ENCODE results near the gene BAZ1B. TPM values are rescaled to one million over a fixed set of nuclear protein-coding genes. Genes with fewer than 3 reads are reported as not detected.
"Not testable (repeated sequence)": the region's sequence is repeated elsewhere in the genome, so short reads cannot be mapped to it uniquely, and the experiment has no call there.

BAZ1B gene
- polyA plus RNA-seq, 1 donor from 2014 or later: 35.0 TPM

DNA sequence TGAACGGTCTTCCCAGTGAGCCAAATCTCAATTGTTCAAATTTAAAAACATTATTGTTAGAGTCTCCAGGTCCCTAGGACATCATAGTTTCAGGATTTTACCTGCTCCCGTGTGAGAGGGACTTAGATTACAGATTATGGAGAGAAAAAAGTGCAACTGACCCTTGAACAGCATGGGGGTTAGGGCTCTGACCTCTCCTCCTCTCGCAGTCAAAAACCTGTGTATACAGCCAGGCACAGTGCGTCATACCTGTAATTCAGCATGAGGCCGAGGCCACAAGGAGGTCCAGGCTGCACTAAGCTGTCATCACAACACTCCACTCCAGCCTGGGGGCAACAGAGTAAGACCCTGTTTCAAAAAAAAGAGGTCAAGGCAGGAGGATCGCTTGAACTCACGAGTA is 25.5 kb downstream of the BAZ1B start:
- H4K20me1 ChIP-seq (ENCODE audit: insufficient read depth): no peaks in the 10 kb centered on the region

DNA sequence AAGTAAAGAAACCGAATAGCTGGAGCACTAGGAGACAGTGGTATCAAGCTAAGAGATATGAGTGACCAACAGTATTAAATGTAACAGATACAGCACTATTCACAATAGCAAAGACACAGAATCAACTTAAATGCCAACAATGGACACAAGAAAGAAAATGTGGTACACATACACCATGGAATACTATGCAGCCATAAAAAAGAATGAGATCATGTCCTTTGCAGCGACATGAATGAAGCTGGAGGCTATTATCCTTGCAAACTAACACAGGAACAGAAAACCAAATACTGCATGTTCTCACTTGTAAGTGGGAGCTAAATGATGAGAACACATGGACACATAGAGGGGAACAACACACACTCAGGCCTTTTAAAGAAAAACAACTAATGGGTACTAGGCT is 26.6 kb downstream of the BAZ1B start:
- H2AFZ ChIP-seq (ENCODE audit: low read depth, low read length); H3K9me2 ChIP-seq (ENCODE audit: insufficient read depth, low read length); H3K36me3 ChIP-seq (ENCODE audit: insufficient read depth, low read length); H3K4me3 ChIP-seq (ENCODE audit: low read length); H4K20me1 ChIP-seq (ENCODE audit: insufficient read depth); H3K27ac ChIP-seq (ENCODE audit: low read length); H3K9ac ChIP-seq (ENCODE audit: low read length); H3K4me2 ChIP-seq (ENCODE audit: low read length); H3K27me3 ChIP-seq (ENCODE audit: insufficient read depth, low read depth, low read length); H3F3A ChIP-seq (ENCODE audit: insufficient read depth, low read length, poor library complexity, severe bottlenecking); H3K9me3 ChIP-seq (ENCODE audit: low read length): not testable (repeated sequence)
- H3K79me2 ChIP-seq (replicated peaks; ENCODE audit: insufficient read depth, low read length): peaks cover 10% of the 10 kb centered on the region

More for the DNA sequence above, 25.5 kb downstream of the BAZ1B start:
- Histone ChIP-seq H2AFZ (ENCODE audit: low read depth, low read length) (no peak overlapping the region), H3K9me3 (ENCODE audit: low read length) (no peaks in the 10 kb centered on the region), H3K4me3 (ENCODE audit: low read length) (no peak overlapping the region), H3K4me2 (ENCODE audit: low read length) (no peak overlapping the region), H3K36me3 (ENCODE audit: insufficient read depth, low read length) (peaks cover 6% of the 10 kb centered on the region), H3K9me2 (ENCODE audit: insufficient read depth, low read length) (no peaks in the 10 kb centered on the region), H3K9ac (ENCODE audit: low read length) (no peak overlapping the region), H3K79me2 (replicated peaks; ENCODE audit: insufficient read depth, low read length) (peaks cover 10% of the 10 kb centered on the region), H3K27ac (ENCODE audit: low read length) (no peak overlapping the region), H3F3A (ENCODE audit: insufficient read depth, low read length, poor library complexity, severe bottlenecking) (no peaks in the 10 kb centered on the region), H3K27me3 (ENCODE audit: insufficient read depth, low read depth, low read length) (no peaks in the 10 kb centered on the region)
- no peak for TF ChIP-seq TAF1 (IDR thresholded peaks at IDR 0.05; ENCODE audit: low read depth)
- no peak for TF ChIP-seq POLR2AphosphoS5 (IDR thresholded peaks at IDR 0.05)
- TF ChIP-seq EP300 (conservative IDR thresholded peaks at IDR 0.05; ENCODE audit: poor library complexity, severe bottlenecking): no peak
- TF ChIP-seq, protein P1, sequence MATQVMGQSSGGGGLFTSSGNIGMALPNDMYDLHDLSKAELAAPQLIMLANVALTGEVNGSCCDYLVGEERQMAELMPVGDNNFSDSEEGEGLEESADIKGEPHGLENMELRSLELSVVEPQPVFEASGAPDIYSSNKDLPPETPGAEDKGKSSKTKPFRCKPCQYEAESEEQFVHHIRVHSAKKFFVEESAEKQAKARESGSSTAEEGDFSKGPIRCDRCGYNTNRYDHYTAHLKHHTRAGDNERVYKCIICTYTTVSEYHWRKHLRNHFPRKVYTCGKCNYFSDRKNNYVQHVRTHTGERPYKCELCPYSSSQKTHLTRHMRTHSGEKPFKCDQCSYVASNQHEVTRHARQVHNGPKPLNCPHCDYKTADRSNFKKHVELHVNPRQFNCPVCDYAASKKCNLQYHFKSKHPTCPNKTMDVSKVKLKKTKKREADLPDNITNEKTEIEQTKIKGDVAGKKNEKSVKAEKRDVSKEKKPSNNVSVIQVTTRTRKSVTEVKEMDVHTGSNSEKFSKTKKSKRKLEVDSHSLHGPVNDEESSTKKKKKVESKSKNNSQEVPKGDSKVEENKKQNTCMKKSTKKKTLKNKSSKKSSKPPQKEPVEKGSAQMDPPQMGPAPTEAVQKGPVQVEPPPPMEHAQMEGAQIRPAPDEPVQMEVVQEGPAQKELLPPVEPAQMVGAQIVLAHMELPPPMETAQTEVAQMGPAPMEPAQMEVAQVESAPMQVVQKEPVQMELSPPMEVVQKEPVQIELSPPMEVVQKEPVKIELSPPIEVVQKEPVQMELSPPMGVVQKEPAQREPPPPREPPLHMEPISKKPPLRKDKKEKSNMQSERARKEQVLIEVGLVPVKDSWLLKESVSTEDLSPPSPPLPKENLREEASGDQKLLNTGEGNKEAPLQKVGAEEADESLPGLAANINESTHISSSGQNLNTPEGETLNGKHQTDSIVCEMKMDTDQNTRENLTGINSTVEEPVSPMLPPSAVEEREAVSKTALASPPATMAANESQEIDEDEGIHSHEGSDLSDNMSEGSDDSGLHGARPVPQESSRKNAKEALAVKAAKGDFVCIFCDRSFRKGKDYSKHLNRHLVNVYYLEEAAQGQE (IDR thresholded peaks at IDR 0.05; ENCODE audit: borderline replicate concordance): no peak
- TF ChIP-seq, protein P2, sequence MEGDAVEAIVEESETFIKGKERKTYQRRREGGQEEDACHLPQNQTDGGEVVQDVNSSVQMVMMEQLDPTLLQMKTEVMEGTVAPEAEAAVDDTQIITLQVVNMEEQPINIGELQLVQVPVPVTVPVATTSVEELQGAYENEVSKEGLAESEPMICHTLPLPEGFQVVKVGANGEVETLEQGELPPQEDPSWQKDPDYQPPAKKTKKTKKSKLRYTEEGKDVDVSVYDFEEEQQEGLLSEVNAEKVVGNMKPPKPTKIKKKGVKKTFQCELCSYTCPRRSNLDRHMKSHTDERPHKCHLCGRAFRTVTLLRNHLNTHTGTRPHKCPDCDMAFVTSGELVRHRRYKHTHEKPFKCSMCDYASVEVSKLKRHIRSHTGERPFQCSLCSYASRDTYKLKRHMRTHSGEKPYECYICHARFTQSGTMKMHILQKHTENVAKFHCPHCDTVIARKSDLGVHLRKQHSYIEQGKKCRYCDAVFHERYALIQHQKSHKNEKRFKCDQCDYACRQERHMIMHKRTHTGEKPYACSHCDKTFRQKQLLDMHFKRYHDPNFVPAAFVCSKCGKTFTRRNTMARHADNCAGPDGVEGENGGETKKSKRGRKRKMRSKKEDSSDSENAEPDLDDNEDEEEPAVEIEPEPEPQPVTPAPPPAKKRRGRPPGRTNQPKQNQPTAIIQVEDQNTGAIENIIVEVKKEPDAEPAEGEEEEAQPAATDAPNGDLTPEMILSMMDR (IDR thresholded peaks at IDR 0.05; ENCODE audit: poor library complexity, severe bottlenecking): no peak
- TF ChIP-seq RAD21 (conservative IDR thresholded peaks at IDR 0.05): no peak
- TF ChIP-seq MXI1 (conservative IDR thresholded peaks at IDR 0.05; ENCODE audit: poor library complexity, severe bottlenecking): no peak
- no peak for TF ChIP-seq SMC3 (conservative IDR thresholded peaks at IDR 0.05; ENCODE audit: poor library complexity)
- no peak for TF ChIP-seq EZH2 (IDR thresholded peaks at IDR 0.05; ENCODE audit: borderline replicate concordance, insufficient read depth, low read length, poor library complexity, severe bottlenecking)

DNA sequence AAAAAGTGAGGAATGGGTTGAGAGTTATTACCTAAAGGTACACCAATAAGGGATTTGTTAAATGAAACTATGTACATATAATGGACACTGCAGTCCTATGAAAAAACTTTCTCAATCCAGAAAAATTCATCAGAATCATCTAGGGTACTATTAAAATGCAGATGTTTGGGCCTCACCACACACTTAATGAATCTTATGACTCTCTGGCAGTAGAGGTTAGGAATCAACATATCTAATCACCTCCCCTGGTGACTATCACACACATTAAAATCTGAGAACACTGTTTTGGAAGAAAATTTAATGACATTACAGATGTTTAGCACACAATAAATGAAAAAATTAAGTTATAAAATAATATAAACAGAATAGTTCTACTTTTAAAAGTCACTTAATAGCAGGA is 32.1 kb downstream of the BAZ1B start:
- Histone ChIP-seq H3K9me3 (ENCODE audit: low read length) (no peaks in the 10 kb centered on the region), H3K4me2 (ENCODE audit: low read length) (no peak overlapping the region), H3K79me2 (replicated peaks; ENCODE audit: insufficient read depth, low read length) (peaks cover 6% of the 10 kb centered on the region), H3F3A (ENCODE audit: insufficient read depth, low read length, poor library complexity, severe bottlenecking) (no peaks in the 10 kb centered on the region), H3K36me3 (ENCODE audit: insufficient read depth, low read length) (no peaks in the 10 kb centered on the region), H3K9me2 (ENCODE audit: insufficient read depth, low read length) (no peaks in the 10 kb centered on the region), H3K27ac (ENCODE audit: low read length) (no peak overlapping the region), H2AFZ (ENCODE audit: low read depth, low read length) (no peak overlapping the region), H3K9ac (ENCODE audit: low read length) (no peak overlapping the region), H3K4me3 (ENCODE audit: low read length) (no peak overlapping the region), H4K20me1 (ENCODE audit: insufficient read depth) (no peaks in the 10 kb centered on the region), H3K27me3 (ENCODE audit: insufficient read depth, low read depth, low read length) (no peaks in the 10 kb centered on the region)
- TF ChIP-seq EP300 (conservative IDR thresholded peaks at IDR 0.05; ENCODE audit: poor library complexity, severe bottlenecking) (no peak), SMC3 (conservative IDR thresholded peaks at IDR 0.05; ENCODE audit: poor library complexity) (no peak), RAD21 (conservative IDR thresholded peaks at IDR 0.05) (no peak), TAF1 (IDR thresholded peaks at IDR 0.05; ENCODE audit: low read depth) (no peak), POLR2AphosphoS5 (IDR thresholded peaks at IDR 0.05) (no peak), MXI1 (conservative IDR thresholded peaks at IDR 0.05; ENCODE audit: poor library complexity, severe bottlenecking) (no peak), EZH2 (IDR thresholded peaks at IDR 0.05; ENCODE audit: borderline replicate concordance, insufficient read depth, low read length, poor library complexity, severe bottlenecking) (no peak)
- TF ChIP-seq, protein P1 (IDR thresholded peaks at IDR 0.05; ENCODE audit: borderline replicate concordance): no peak
- TF ChIP-seq, protein P2 (IDR thresholded peaks at IDR 0.05; ENCODE audit: poor library complexity, severe bottlenecking): no peak
